Measurements from ENCODE around the gene TPGS1.
A peak's percentile ranks its signal among the peaks of the same experiment; 100 is the strongest.
"Not testable (repeated sequence)": the region's sequence is repeated elsewhere in the genome, so short reads cannot be mapped to it uniquely, and the experiment has no call there.

Gene TPGS1

DNA sequence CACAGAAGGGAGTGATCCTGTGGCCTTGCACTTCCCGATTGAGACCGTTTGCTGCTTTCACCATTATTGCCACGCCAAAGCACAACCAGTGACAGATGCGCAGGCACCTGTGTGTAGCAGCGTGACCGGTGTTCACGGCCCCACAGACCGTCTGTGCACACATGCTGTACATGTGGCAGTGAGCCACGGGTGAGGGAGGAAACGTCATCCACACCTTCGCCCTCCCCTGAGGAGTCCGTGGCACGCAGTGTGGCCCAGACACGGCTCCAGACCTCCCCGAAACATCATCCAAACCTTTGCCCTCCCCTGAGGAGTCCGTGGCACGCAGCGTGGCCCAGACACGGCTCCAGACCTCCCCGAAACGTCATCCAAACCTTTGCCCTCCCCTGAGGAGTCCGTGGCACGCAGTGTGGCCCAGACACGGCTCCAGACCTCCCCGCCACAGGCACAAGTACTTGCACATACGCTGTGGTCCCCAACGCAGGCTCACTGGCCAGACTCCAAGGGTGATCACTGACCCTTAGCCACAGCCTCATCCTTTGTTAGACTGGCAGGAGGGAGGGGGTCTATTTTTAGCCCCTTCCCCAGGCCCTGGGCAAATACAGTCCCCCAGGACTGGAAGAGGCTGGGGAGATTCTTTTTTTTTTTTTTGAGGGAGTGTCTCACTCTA is 38.6 kb upstream of the TPGS1 start:
- Mint-ChIP-seq H3K27ac (no peak overlapping the region), H3K4me1 (ENCODE audit: low read depth in 2 of 2) (no peaks in the 10 kb centered on the region), H3K9me3 (peaks cover 0 to 8% of the 10 kb centered on the region in 2 donors), H3K4me3 (no peak overlapping the region), H3K36me3 (ENCODE audit: insufficient read depth) (no peaks in the 10 kb centered on the region), H3K27me3 (peaks cover 0 to 7% of the 10 kb centered on the region in 2 donors)
- DNase-seq (no peak), ATAC-seq (replicated peaks) (no peak)

DNA sequence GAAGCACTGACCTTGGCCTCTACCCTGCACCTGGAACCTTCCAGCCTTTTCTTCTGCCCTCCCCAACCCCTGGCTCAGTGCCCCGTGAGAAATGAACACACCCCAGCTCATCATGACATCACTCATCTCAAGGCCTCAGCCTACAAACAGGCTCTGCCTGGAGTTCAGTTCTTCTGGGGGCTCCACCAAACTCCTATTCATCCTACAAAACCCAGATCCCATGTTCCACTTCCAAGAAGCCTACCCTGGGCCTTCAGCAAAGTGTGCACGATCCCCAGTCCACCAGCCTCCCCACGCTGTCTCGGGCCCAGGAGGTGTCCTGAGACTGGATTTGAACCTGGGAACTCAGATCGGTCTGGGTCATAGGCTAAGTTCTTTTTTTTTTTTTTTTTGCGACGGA is 37.5 kb upstream of the TPGS1 start:
- H3K36me3 Mint-ChIP-seq (ENCODE audit: insufficient read depth), result no peaks in the 10 kb centered on the region
- DNase-seq (no peak), ATAC-seq (replicated peaks) (no peak)
- no peak overlapping the region for H3K4me3 Mint-ChIP-seq
- H3K9me3 Mint-ChIP-seq, result peaks cover 0 to 5% of the 10 kb centered on the region in 2 donors
- peaks cover 0 to 7% of the 10 kb centered on the region in 2 donors for H3K27me3 Mint-ChIP-seq
- no peaks in the 10 kb centered on the region for H3K4me1 Mint-ChIP-seq (ENCODE audit: low read depth in 2 of 2)
- no peak overlapping the region for H3K27ac Mint-ChIP-seq

DNA sequence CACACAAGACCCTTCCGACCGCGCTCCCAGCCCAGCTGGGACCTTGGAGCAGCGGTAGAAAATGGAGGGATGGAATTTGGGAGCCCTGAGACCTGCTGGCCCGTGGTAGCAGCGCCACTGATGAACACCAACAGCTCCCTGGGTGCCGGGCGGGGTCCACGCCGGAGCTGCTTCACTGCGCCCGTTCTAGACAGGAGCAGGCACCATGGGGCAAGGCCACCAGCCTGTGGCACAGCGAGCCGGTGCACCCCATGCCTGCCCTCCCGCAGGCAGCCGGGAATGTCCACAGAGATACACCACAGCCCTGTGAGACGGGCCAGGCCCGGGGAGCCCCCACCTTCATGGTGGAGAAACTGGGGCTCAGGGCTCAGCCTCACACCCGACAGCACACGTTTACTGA is 36.6 kb upstream of the TPGS1 start:
- no peak for ATAC-seq (replicated peaks)
- DNase-seq, result no peak
- H3K4me3 Mint-ChIP-seq, result no peak overlapping the region
- no peaks in the 10 kb centered on the region for H3K9me3 Mint-ChIP-seq
- no peak overlapping the region for H3K27ac Mint-ChIP-seq
- H3K4me1 Mint-ChIP-seq (ENCODE audit: low read depth in 2 of 2), result no peaks in the 10 kb centered on the region
- peaks cover 7 to 15% of the 10 kb centered on the region in 2 donors for H3K27me3 Mint-ChIP-seq
- H3K36me3 Mint-ChIP-seq (ENCODE audit: insufficient read depth), result no peaks in the 10 kb centered on the region

DNA sequence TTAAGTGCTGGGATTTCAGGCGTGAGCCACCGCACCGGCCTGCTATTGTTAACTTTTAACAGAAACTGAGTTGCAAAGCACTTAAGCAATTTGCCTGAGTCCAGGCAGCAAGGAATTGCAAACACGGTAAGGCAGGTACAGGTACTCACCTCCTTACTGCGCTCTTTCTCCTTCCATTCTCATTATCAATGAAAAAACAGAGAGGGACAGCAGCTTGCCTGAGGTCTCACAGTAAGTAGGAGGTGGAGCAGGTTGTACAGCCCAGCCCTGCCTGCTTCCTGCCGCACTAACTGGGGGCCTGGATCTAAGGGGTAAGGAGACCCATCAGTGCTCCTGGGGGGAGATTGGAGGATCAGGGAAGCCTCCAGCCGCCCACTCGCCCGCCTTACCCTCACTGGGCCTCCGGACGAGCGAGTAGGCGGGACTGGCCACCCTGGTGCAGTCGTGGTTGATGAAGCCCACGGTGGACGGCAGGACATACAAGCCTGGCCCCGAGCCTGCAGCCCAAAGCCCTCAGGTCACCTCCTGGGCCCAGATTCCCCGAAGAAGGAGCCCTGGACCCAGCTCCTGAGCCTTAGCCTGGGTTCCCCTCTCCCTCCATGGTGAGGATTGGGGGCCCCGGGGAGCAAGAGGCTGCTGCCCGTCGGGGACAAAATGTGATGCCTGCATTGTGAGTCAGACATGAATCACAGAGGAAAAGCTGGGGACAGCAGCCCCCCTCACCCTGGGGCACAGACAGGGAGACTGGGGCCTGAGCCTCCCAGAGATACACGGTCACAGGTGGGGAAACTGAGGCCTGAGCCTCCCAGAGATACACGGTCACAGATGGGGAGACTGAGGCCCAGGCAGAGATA is 35.1 kb upstream of the TPGS1 start:
- DNase-seq (no peak), ATAC-seq (replicated peaks) (no peak)
- Mint-ChIP-seq H3K4me3 (no peak overlapping the region), H3K9me3 (no peaks in the 10 kb centered on the region), H3K27me3 (peaks cover 7 to 15% of the 10 kb centered on the region in 2 donors), H3K4me1 (ENCODE audit: low read depth in 2 of 2) (no peaks in the 10 kb centered on the region), H3K27ac (no peak overlapping the region), H3K36me3 (ENCODE audit: insufficient read depth) (peaks cover 3% of the 10 kb centered on the region)

DNA sequence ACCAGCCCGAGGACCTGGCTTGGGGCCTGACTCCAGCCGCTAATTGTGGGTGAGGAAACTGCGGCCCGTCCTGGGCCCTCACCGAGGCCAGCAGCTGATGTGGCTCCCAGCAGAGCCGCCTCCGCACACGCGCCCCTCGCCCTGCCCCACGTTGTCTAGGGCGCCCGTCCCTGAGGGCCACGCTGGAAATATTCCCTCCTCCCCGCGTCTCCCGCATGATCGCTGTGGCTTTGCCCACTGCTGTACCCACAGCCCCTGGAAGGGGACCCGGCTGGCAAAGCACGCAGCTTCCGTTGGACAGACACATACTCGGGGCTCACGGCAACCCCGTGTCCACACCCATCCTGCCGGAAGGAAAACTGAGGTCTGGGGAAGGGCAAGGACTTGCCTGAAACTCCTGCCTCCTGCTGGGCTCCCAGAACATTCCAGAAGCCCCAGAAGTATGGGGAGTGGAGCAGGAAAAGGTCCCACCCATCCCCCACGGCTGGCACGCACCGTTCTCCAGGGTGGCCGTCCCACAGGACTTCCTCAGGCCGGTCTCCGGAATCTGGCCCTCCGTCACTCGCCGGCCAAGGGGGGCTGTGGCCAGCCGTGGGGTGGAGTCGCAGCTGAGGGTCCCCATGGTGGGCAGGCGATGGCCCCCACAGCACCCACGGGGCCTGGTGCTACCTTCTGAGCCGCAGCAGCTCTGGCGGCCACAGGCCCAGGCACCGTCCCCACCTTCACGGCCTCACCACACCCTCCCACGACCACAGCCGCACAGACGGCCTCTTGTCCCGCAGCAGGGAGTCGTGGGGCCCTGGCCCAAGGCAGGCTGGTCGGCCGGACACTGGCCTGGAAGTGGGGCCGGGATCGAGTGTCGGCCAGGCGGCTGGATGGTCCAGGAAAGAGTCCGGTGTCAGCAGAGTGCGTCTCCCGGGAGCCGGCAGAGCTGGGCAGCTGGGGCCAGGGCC is 32.9 kb upstream of the TPGS1 start:
- H3K27me3 Mint-ChIP-seq, result peaks cover 7 to 15% of the 10 kb centered on the region in 2 donors
- no peaks in the 10 kb centered on the region for H3K4me1 Mint-ChIP-seq (ENCODE audit: low read depth in 2 of 2)
- H3K27ac Mint-ChIP-seq, result no peak overlapping the region
- no peak for ATAC-seq (replicated peaks)
- H3K36me3 Mint-ChIP-seq (ENCODE audit: insufficient read depth), result peaks cover 5% of the 10 kb centered on the region
- no peak overlapping the region for H3K4me3 Mint-ChIP-seq
- DNase-seq, result no peak
- H3K9me3 Mint-ChIP-seq, result no peaks in the 10 kb centered on the region

DNA sequence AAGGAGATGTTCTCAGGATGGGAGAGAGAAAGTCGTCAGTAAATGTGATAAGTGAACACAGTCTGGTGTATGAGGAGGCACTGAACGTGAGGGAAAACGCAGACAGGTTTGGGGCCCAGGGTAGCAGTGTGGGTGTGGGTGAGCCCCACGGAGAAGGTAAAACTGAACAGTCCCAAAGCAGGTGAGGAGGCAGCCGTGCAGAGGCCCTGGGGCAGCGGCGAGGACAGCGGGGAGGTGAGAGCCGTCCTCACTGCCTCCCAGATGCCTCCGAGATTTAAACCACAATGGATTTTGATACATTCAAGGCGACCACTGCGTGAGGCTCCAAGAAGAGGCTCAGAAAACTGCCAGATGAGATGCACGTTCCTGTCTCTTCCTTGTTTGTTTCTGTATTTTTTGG is 31.9 kb upstream of the TPGS1 start:
- DNase-seq (no peak), ATAC-seq (replicated peaks) (no peak)
- H3K36me3 Mint-ChIP-seq (ENCODE audit: insufficient read depth), result peaks cover 13% of the 10 kb centered on the region
- no peak overlapping the region for H3K27ac Mint-ChIP-seq
- peaks cover 3 to 7% of the 10 kb centered on the region in 2 donors for H3K9me3 Mint-ChIP-seq
- H3K4me3 Mint-ChIP-seq, result no peak overlapping the region
- peaks cover 7 to 15% of the 10 kb centered on the region in 2 donors for H3K27me3 Mint-ChIP-seq
- peaks cover 6 to 7% of the 10 kb centered on the region in 2 donors for H3K4me1 Mint-ChIP-seq (ENCODE audit: low read depth in 2 of 2)

DNA sequence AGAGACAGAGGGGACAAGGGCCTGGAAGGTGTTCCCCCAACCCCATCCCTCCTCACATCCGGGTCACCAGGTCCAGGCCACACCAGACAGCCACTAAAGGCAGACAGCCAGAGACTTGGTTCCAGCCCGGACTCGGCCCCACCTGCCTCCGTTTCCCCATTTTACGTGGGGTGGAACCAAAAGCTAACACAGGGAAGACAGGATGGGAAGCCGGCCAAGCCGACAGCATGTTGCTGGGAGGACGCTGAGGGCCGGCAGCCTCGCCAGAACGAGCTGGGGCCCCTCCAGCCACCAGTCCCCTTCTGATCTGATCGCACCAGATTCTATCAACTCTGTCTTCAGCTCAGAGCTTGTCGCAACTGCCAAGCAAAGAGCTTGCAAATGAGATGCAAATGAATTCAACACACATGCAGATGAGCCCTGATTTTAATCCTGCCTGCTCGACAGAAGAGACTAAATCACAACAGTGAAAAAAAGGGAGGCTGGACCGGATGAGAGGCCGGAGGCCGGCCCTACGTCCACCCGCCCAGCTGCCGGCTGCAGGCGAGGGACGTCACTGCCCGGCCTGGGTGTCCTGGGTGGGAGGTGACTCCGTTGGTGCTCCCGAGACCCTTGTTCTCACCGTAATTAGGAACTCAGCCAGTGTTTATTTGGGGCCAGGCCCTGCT is 28.9 kb upstream of the TPGS1 start:
- no peak overlapping the region for H3K27ac Mint-ChIP-seq
- peaks cover 7 to 8% of the 10 kb centered on the region in 2 donors for H3K27me3 Mint-ChIP-seq
- DNase-seq (no peak), ATAC-seq (replicated peaks) (no peak)
- peaks cover 36% of the 10 kb centered on the region for H3K36me3 Mint-ChIP-seq (ENCODE audit: insufficient read depth)
- H3K4me3 Mint-ChIP-seq, result no peak overlapping the region
- H3K4me1 Mint-ChIP-seq (ENCODE audit: low read depth in 2 of 2), result peaks cover 10 to 19% of the 10 kb centered on the region in 2 donors
- peaks cover 14 to 19% of the 10 kb centered on the region in 2 donors for H3K9me3 Mint-ChIP-seq

DNA sequence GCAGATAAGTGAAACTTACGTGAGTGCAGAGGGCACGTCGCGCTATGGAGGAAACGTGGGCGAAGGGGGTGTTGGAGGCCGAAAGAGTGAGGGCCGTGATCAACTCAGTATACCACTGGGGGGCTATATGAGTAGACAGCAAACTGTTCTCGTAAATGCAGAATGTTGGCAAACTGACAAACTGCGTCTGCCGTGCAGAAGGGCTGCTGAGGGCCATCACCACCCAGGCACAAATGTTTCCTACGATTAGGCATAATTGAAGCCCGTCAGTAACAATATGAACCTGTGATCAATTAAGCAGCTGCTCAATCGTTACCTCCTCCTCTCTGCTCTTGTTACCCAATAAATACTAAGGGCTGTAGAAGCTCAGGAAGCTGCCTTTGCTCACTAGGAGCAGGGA is 28.3 kb upstream of the TPGS1 start:
- Mint-ChIP-seq H3K27ac (no peak overlapping the region), H3K36me3 (ENCODE audit: insufficient read depth) (peaks cover 41% of the 10 kb centered on the region), H3K4me1 (ENCODE audit: low read depth in 2 of 2) (peaks cover 10 to 19% of the 10 kb centered on the region in 2 donors), H3K9me3 (peaks cover 14 to 19% of the 10 kb centered on the region in 2 donors), H3K27me3 (peaks cover 7 to 8% of the 10 kb centered on the region in 2 donors), H3K4me3 (no peak overlapping the region)
- ATAC-seq (replicated peaks) (no peak), DNase-seq (no peak)

DNA sequence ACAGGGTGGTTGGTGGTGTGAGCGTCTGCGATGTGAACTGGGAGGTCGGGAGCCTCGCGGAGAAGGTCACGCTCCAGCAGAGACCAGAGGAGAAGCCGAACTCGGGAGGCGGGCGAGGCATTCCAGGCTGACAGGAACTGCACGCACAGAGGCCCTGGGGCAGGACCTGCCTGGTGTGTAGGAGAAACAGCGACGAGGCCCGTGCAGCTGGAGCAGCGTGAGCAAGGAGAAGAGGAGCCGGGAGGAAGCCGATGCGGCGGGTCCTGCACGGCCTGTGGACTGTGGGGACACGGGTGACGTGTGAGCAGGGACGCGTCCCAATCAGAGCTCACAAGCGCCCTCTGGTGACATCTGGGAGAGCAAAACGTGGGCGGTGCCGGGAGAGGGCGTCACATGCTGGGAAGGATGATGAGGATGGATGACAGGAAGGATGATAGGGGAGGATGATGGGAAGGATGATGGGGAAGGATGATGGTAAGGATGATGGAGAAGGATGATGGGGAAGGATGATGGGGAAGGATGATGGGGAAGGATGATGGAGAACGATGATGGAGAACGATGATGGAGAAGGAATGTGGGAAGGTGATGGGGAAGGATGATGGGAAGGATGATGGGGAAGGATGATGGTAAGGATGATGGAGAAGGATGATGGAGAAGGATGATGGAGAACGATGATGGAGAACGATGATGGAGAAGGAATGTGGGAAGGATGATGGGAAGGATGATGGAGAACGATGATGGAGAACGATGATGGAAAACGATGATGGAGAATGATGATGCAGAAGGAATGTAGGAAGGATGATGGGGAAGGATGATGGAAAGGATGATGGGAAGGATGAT is 27.1 kb upstream of the TPGS1 start:
- peaks cover 10 to 19% of the 10 kb centered on the region in 2 donors for H3K4me1 Mint-ChIP-seq (ENCODE audit: low read depth in 2 of 2)

DNA sequence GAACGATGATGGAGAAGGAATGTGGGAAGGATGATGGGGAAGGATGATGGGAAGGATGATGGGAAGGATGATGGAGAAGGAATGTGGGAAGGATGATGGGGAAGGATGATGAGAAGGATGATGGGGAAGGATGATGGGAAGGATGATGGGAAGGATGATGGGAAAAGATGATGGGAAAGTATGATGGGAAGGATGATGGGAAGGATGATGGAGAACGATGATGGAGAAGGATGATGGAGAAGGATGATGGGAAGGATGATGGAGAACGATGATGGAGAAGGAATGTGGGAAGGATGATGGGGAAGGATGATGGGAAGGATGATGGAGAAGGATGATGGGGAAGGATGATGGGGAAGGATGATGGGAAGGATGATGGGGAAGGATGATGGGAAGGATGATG is 26.2 kb upstream of the TPGS1 start:
- DNase-seq; ATAC-seq (replicated peaks): not testable (repeated sequence)
- peaks cover 4 to 20% of the 10 kb centered on the region in 2 donors for H3K27me3 Mint-ChIP-seq
- peak overlapping the region; percentile 93 to 95 for H3K27ac Mint-ChIP-seq
- peaks cover 41% of the 10 kb centered on the region for H3K36me3 Mint-ChIP-seq (ENCODE audit: insufficient read depth)
- H3K4me3 Mint-ChIP-seq, result peak overlapping the region; percentile 22 to 37
- H3K4me1 Mint-ChIP-seq (ENCODE audit: low read depth in 2 of 2), result peaks cover 10 to 19% of the 10 kb centered on the region in 2 donors
- peaks cover 14 to 19% of the 10 kb centered on the region in 2 donors for H3K9me3 Mint-ChIP-seq

More for the DNA sequence above, 27.1 kb upstream of the TPGS1 start:
- Mint-ChIP-seq H3K27me3 (peaks cover 7 to 15% of the 10 kb centered on the region in 2 donors), H3K4me3 (peak overlapping the region; percentile 52 to 74), H3K9me3 (peaks cover 14 to 19% of the 10 kb centered on the region in 2 donors), H3K36me3 (ENCODE audit: insufficient read depth) (peaks cover 41% of the 10 kb centered on the region), H3K27ac (peak overlapping the region; percentile 93 to 95)
- DNase-seq (peak in 2 of 3 experiments; percentile 26 to 35), ATAC-seq (replicated peaks) (peak; percentile 51)

DNA sequence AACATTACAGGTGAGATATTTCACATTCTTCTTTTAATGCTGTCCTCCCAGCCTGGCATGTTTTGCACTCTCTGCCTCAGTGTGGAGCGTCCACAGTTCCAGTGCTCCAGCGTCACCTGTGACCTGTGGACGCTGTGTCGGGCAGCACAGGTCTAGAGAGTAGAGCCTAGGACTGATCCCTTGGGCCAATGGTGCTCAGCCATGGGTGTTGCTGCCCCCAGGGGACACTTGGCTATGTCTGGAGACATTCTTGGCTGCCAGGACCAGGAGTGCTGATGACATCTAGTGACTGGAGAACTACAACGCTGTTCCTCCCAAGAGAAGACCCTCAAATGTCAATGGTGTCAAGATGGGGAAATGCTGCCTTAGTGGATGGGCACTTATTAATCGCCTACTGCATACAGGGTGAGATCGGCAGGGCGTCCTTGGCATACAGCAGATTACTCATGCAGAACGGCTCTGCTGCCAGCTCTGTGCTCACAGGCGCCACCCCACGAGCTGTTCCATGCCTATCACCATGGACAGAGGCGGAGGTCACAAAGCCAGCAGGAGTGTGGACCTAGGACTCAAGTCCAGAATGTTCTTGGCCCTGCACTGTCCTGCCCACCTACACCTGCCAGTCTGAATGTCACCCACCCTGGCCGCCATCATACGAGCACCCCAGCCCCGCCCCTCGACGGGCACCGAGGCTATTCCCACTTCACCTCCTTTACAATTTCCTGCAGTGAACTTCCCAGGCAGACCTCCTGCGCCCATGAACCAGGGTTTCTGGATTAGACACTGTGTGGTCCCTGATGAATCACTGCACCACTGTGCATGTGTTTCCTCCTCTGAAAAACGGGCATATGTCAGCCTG is 24.9 kb upstream of the TPGS1 start:
- Mint-ChIP-seq H3K36me3 (ENCODE audit: insufficient read depth) (peaks cover 38% of the 10 kb centered on the region), H3K4me3 (no peak overlapping the region), H3K4me1 (ENCODE audit: low read depth in 2 of 2) (peaks cover 10 to 19% of the 10 kb centered on the region in 2 donors), H3K27me3 (peaks cover 4 to 22% of the 10 kb centered on the region in 2 donors), H3K9me3 (peaks cover 14 to 19% of the 10 kb centered on the region in 2 donors), H3K27ac (peak overlapping the region in 1 of 2 donors; percentile 93)
- DNase-seq, result no peak
- no peak for ATAC-seq (replicated peaks)
